IMR-90 (cell line): ENCODE data around the gene SLC6A12. TPM values are rescaled to one million over a fixed set of nuclear protein-coding genes. Genes with fewer than 3 reads are reported as not detected.

Source experiments
- ATAC-seq: fragments of 200-7000 bp; cut with Tn5 transposase; 2 replicates; pipeline ENCODE4 v1.9.1; 2020; ENCODE audit warnings: low read depth, mild to moderate bottlenecking, moderate library complexity
- BruUV-seq: library from RNA; stranded (reverse); fragments of 400-500 nt; replicated peaks from 2 replicates; lab custom pipeline; 2021; lab: Mats Ljungman, UMichigan
- CTCF ChIA-PET: fragments of 300-600 bp; formaldehyde crosslinking; extraction: SDS; loops from one replicate; lab custom pipeline; 2021; ENCODE audit warnings: antibody characterized with exemption; lab: Yijun Ruan, JAX
- POLR2A ChIA-PET: fragments of 300-600 bp; sonication (Branson Sonifier 250); formaldehyde crosslinking; loops from one replicate; lab custom pipeline; 2022; ENCODE audit warnings: antibody characterized with exemption; ENCODE audit not compliant: unreplicated experiment; lab: Charles Lee
- DNase-seq: peaks from one replicate; pipeline ENCODE4 v3.0.0; 2013
- H2AFZ ChIP-seq: replicated peaks from 2 replicates; pipeline ENCODE3; 2013; ENCODE audit warnings: low read length, mild to moderate bottlenecking; ENCODE audit not compliant: poor library complexity
- H2AK5ac ChIP-seq: 2 replicates; pipeline ENCODE4 v1.6.1; 2013; ENCODE audit warnings: low read depth, low read length, inconsistent platforms
- H2AK9ac ChIP-seq: replicated peaks from 2 replicates; pipeline ENCODE3; 2013; ENCODE audit warnings: mild to moderate bottlenecking, low read depth, low read length, moderate library complexity; ENCODE audit not compliant: poor library complexity
- H2BK120ac ChIP-seq: 2 replicates; pipeline ENCODE4 v1.6.1; 2013; ENCODE audit warnings: low read depth, low read length, inconsistent platforms
- H2BK15ac ChIP-seq: 3 replicates; pipeline ENCODE4 v1.6.1; 2013; ENCODE audit warnings: low read depth, low read length, inconsistent platforms
- H2BK20ac ChIP-seq: 2 replicates; pipeline ENCODE4 v1.6.1; 2013; ENCODE audit warnings: low read depth, mild to moderate bottlenecking, inconsistent platforms, low read length, moderate library complexity
- H2BK5ac ChIP-seq: 2 replicates; pipeline ENCODE4 v1.6.1; 2013; ENCODE audit warnings: mild to moderate bottlenecking, low read depth, low read length, inconsistent platforms; ENCODE audit not compliant: poor library complexity, severe bottlenecking
- H3K14ac ChIP-seq: replicated peaks from 2 replicates; pipeline ENCODE4 v1.6.1; 2013; ENCODE audit warnings: low read depth, low read length, inconsistent platforms
- H3K18ac ChIP-seq: 2 replicates; pipeline ENCODE4 v1.6.1; 2013; ENCODE audit warnings: low read depth, low read length, control low read depth
- H3K23ac ChIP-seq: 2 replicates; pipeline ENCODE4 v1.6.1; 2013; ENCODE audit warnings: low read depth, low read length, inconsistent platforms
- H3K27ac ChIP-seq: 2 replicates; pipeline ENCODE4 v1.5.1; 2013; ENCODE audit warnings: mild to moderate bottlenecking, control low read depth, low read length; ENCODE audit not compliant: insufficient read depth
- H3K27me3 ChIP-seq: 2 replicates; pipeline ENCODE4 v1.6.1; 2013; ENCODE audit warnings: low read length; ENCODE audit not compliant: control insufficient read depth, insufficient read depth
- H3K36me3 ChIP-seq: 2 replicates; pipeline ENCODE4 v1.6.1; 2013; ENCODE audit warnings: low read length, mixed read lengths; ENCODE audit not compliant: control insufficient read depth, insufficient read depth
- H3K4ac ChIP-seq: 2 replicates; pipeline ENCODE4 v1.6.1; 2013; ENCODE audit warnings: low read depth, low read length, inconsistent platforms
- H3K4me1 ChIP-seq: 2 replicates; pipeline ENCODE4 v1.6.1; 2013; ENCODE audit warnings: low read length, mixed read lengths; ENCODE audit not compliant: control insufficient read depth, insufficient read depth
- H3K4me2 ChIP-seq: 2 replicates; pipeline ENCODE4 v1.6.1; 2013; ENCODE audit warnings: low read depth, mild to moderate bottlenecking, control low read depth, low read length, moderate library complexity
- H3K4me3 ChIP-seq: 2 replicates; pipeline ENCODE4 v1.5.1; 2013; ENCODE audit warnings: low read depth, mild to moderate bottlenecking, control low read depth, low read length, moderate library complexity; ENCODE audit not compliant: insufficient read depth
- H3K56ac ChIP-seq: 2 replicates; pipeline ENCODE4 v1.6.1; 2013; ENCODE audit warnings: low read length, inconsistent platforms; ENCODE audit not compliant: insufficient read depth; ENCODE audit errors: extremely low read depth
- H3K79me1 ChIP-seq, 2 experiments: 2 replicates each; pipeline ENCODE4 v1.6.1; 2013; ENCODE audit warnings: low read length in 2 of 2, inconsistent platforms in 1 of 2, low read depth in 1 of 2
- H3K9ac ChIP-seq: 2 replicates; pipeline ENCODE4 v1.6.1; 2013; ENCODE audit warnings: low read depth, low read length, control low read depth
- H3K9me1 ChIP-seq: 2 replicates; pipeline ENCODE4 v1.6.1; 2013; ENCODE audit warnings: low read length, inconsistent platforms; ENCODE audit not compliant: insufficient read depth
- H3K9me3 ChIP-seq: 2 replicates; pipeline ENCODE4 v1.6.1; 2013; ENCODE audit warnings: low read length; ENCODE audit not compliant: control insufficient read depth, insufficient read depth
- H4K20me1 ChIP-seq: 2 replicates; pipeline ENCODE4 v1.6.1; 2013; ENCODE audit warnings: low read length, inconsistent platforms; ENCODE audit not compliant: insufficient read depth
- H4K5ac ChIP-seq: 2 replicates; pipeline ENCODE4 v1.6.1; 2013; ENCODE audit warnings: mild to moderate bottlenecking, low read depth, low read length, control low read depth
- H4K8ac ChIP-seq, 2 experiments: 2 replicates each; pipeline ENCODE4 v1.6.1; 2013; ENCODE audit warnings: low read depth in 2 of 2, low read length in 2 of 2, control low read depth in 1 of 2, inconsistent platforms in 1 of 2
- H4K91ac ChIP-seq: 2 replicates; pipeline ENCODE4 v1.6.1; 2013; ENCODE audit warnings: low read depth, low read length, inconsistent platforms; ENCODE audit not compliant: insufficient read depth
- CHD1 ChIP-seq: IDR thresholded peaks from 2 replicates; pipeline ENCODE4 v1.6.1; 2012; ENCODE audit warnings: low read depth, low read length, improper control_type of control experiment
- MAFK ChIP-seq: IDR thresholded peaks from 2 replicates; pipeline ENCODE4 v1.6.1; 2012; ENCODE audit warnings: low read depth, low read length, improper control_type of control experiment
- MAZ ChIP-seq: IDR thresholded peaks from 2 replicates; pipeline ENCODE4 v1.6.1; 2012; ENCODE audit warnings: low read depth, mild to moderate bottlenecking, low read length, improper control_type of control experiment, moderate library complexity, borderline replicate concordance
- RFX5 ChIP-seq: IDR thresholded peaks from 2 replicates; pipeline ENCODE4 v1.8.0; 2012; ENCODE audit warnings: low read depth, mild to moderate bottlenecking, low read length, moderate library complexity
- WGBS, 2 experiments: methylation state at CpG; one replicate each; pipeline versions ENCODE4 v1.1.5 to v1.1.7; 2013; ENCODE audit warnings: missing lambda C conversion rate in 2 of 2; ENCODE audit not compliant: insufficient read length in 1 of 2; ENCODE audit errors: extremely low coverage in 2 of 2; 5-methylcytosine and 5-hydroxymethylcytosine counted together
- dilution Hi-C: fragments of 300-500 bp; cut with HindIII; formaldehyde crosslinking; loops from one replicate; pipeline ENCODE4 v1.14.3; 2018; ENCODE audit warnings: low sequenced_read_pairs; ENCODE audit not compliant: unreplicated experiment
- in situ Hi-C: fragments of 300-500 bp; cut with MboI; formaldehyde crosslinking; loops from 3 replicates; pipeline ENCODE4 v1.14.3; 2019; ENCODE audit warnings: low sequenced_read_pairs, inconsistent platforms, mixed read lengths
- intact Hi-C: fragments of 100-400 bp; cut with micrococcal nuclease; formaldehyde crosslinking; loops from 2 replicates; pipeline ENCODE4 v1.10.0; 2022
- polyA plus RNA-seq, 3 experiments: library from polyadenylated mRNA; depleted of rRNA; stranded (reverse); fragments of >200 nt; gene quantifications; 2 replicates each; pipeline ENCODE4 v1.2.3, GENCODE V29; 2012; ENCODE audit warnings: low replicate concordance in 1 of 3
- total RNA-seq: library from RNA; depleted of rRNA; stranded (reverse); fragments of >200 nt; gene quantifications from 2 replicates; pipeline ENCODE4 v1.2.3, GENCODE V29; 2012
- TF ChIP-seq, protein P1 (sequence below): fragments of 150-350 bp; IDR thresholded peaks from 2 replicates; pipeline ENCODE4 v1.6.1; 2017; ENCODE audit warnings: mild to moderate bottlenecking, antibody characterized with exemption, low read length, low read depth
- TF ChIP-seq, protein P2 (sequence below): fragments of 150-350 bp; IDR thresholded peaks from 2 replicates; pipeline ENCODE4 v1.6.1; 2016; ENCODE audit warnings: low read depth, mild to moderate bottlenecking, low read length, moderate library complexity, borderline replicate concordance

The SLC6A12 gene
- total and polyA plus RNA-seq, 2 of the 4 experiments (the other 2 are of a cell fraction), result not detected

DNA sequence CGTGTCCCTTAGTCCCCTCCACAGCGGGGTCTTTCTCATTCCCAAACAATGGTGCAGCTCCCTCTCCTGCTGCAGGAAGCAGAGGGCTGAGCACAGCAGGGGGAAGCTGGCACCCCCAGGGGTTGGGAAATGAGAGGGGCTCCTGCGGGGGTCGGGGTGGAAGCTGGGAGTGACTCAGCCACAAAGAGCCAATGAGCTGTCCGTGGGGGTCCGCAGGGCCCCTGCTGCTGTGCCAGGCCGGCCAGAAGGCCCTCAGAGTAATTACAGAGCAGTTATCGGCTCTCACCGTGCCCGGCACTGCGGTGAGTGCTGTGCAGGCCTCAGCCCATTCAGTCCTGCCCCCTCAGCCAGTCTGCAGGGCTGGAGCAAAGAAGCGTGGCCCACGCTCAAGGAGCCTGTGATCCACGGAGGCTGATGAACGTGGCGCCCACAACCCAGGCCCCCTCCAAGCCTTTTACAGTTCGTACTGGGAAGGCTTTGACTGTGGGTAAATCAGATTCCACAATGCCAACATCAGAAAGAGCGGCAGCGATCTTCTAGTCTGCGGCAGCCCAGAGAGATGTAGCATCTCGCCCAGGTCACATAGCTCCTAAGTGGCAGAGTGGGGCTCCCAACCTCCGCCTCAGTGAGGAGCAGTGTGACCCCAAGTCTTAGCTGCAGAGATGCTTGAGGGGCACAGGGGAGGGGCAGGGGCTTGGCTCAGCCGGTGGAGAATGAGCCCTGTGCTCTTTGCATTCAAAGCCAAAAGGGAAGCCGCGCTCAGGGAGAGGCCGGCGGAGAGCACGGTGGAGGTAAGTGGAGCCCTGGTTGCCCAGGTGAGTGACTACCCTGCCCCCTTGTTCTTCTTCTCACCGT, 43.4 kb downstream of the SLC6A12 start:
- no TSS peak for BruUV-seq
- Histone ChIP-seq H3K4me3 (no peak overlapping the region), H3K79me1 (no peaks in the 10 kb centered on the region), H3K18ac (no peak overlapping the region), H2AK5ac (no peak overlapping the region), H4K20me1 (no peaks in the 10 kb centered on the region), H2BK120ac (no peak overlapping the region), H2BK20ac (no peak overlapping the region), H4K91ac (no peak overlapping the region), H2BK15ac (no peak overlapping the region), H3K36me3 (no peaks in the 10 kb centered on the region), H3K27ac (no peak overlapping the region), H4K5ac (no peak overlapping the region), H3K56ac (no peak overlapping the region), H3K4ac (no peak overlapping the region), H2BK5ac (no peak overlapping the region), H4K8ac (no peak overlapping the region), H3K4me1 (peaks cover 10% of the 10 kb centered on the region), H2AK9ac (no peak overlapping the region), H2AFZ (no peak overlapping the region), H3K9ac (no peak overlapping the region), H3K4me2 (no peak overlapping the region), H3K23ac (no peak overlapping the region), H3K9me1 (no peaks in the 10 kb centered on the region), H3K27me3 (peaks cover 4% of the 10 kb centered on the region; the same call in 1 of the 2 replicates), H3K14ac (no peak overlapping the region), H3K9me3 (no peaks in the 10 kb centered on the region)
- dilution Hi-C loops (no loop called here), intact Hi-C loops (no loop called here), in situ Hi-C loops (no loop called here)
- ChIA-PET POLR2A (no interaction called here), CTCF (no interaction called here)
- TF ChIP-seq RFX5 (no peak), MAFK (no peak), CHD1 (no peak), MAZ (no peak)
- TF ChIP-seq, protein P1, sequence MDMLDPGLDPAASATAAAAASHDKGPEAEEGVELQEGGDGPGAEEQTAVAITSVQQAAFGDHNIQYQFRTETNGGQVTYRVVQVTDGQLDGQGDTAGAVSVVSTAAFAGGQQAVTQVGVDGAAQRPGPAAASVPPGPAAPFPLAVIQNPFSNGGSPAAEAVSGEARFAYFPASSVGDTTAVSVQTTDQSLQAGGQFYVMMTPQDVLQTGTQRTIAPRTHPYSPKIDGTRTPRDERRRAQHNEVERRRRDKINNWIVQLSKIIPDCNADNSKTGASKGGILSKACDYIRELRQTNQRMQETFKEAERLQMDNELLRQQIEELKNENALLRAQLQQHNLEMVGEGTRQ, result no peak
- TF ChIP-seq, protein P2, sequence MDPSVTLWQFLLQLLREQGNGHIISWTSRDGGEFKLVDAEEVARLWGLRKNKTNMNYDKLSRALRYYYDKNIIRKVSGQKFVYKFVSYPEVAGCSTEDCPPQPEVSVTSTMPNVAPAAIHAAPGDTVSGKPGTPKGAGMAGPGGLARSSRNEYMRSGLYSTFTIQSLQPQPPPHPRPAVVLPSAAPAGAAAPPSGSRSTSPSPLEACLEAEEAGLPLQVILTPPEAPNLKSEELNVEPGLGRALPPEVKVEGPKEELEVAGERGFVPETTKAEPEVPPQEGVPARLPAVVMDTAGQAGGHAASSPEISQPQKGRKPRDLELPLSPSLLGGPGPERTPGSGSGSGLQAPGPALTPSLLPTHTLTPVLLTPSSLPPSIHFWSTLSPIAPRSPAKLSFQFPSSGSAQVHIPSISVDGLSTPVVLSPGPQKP, result no peak
- ATAC-seq (no peak), DNase-seq (no peak)
- WGBS, 2 experiments, result 59% methylated on average over 11 of the region's 29 CpGs; no CpG with 5 or more reads in 1 of the 2 experiments
